GM12801 (cell line): ENCODE data around the gene BABAM2.

Experiments used
- CTCF ChIP-seq: IDR thresholded peaks from one replicate; pipeline ENCODE4 v1.5.1; 2011; ENCODE audit warnings: control low read depth; ENCODE audit not compliant: insufficient read length; ENCODE audit errors: extremely low read depth

The BABAM2 gene

GRCh38 chr2:27890146-27890923 is at the start of gene BABAM2, which contains the start of gene RBKS:
Gene BABAM2 (plus strand): TSS chr2:27890729. CDS start chr2:27894557, 3,828 bp downstream.
Gene RBKS (minus strand): TSS chr2:27890387. CDS start chr2:27890345, 42 bp downstream.
- TF ChIP-seq CTCF, result no peak

- TF ChIP-seq CTCF, result no peak
Measured at GRCh38 chr2:27842894-27843293, 47.6 kb upstream of the BABAM2 start.

- TF ChIP-seq CTCF, result no peak
Measured at GRCh38 chr2:27843992-27844391, 46.5 kb upstream of the BABAM2 start.

GRCh38 chr2:27844821-27845255 is 45.7 kb upstream of the BABAM2 start:
- no peak for TF ChIP-seq CTCF

- TF ChIP-seq CTCF, result no peak
Measured at GRCh38 chr2:27847333-27847732, 43.2 kb upstream of the BABAM2 start.

- no peak for TF ChIP-seq CTCF
Measured at GRCh38 chr2:27849558-27850205, 40.8 kb upstream of the BABAM2 start.

GRCh38 chr2:27852691-27853090 is 37.8 kb upstream of the BABAM2 start:
- TF ChIP-seq CTCF, result no peak
